ENCODE measurements around the gene IPO13. TPM values are rescaled to one million over a fixed set of nuclear protein-coding genes. Genes with fewer than 3 reads are reported as not detected.
A peak's percentile ranks its signal among the peaks of the same experiment; 100 is the strongest.

The IPO13 gene
- polyA plus RNA-seq, 3 donors: 10.1 to 20.4 (median 10.6) TPM

- TF ChIP-seq, protein P1, sequence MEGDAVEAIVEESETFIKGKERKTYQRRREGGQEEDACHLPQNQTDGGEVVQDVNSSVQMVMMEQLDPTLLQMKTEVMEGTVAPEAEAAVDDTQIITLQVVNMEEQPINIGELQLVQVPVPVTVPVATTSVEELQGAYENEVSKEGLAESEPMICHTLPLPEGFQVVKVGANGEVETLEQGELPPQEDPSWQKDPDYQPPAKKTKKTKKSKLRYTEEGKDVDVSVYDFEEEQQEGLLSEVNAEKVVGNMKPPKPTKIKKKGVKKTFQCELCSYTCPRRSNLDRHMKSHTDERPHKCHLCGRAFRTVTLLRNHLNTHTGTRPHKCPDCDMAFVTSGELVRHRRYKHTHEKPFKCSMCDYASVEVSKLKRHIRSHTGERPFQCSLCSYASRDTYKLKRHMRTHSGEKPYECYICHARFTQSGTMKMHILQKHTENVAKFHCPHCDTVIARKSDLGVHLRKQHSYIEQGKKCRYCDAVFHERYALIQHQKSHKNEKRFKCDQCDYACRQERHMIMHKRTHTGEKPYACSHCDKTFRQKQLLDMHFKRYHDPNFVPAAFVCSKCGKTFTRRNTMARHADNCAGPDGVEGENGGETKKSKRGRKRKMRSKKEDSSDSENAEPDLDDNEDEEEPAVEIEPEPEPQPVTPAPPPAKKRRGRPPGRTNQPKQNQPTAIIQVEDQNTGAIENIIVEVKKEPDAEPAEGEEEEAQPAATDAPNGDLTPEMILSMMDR (IDR thresholded peaks at IDR 0.05): no peak
- peak overlapping the region; percentile 98 to 99 for H3K4me3 Mint-ChIP-seq
- H3K79me2 ChIP-seq (ENCODE audit: insufficient read depth, low read length): peaks cover 37% of the 10 kb centered on the region
These were observed 29.3 kb downstream of the IPO13 start for GRCh38 chr1:43976045-43976444.

DNA sequence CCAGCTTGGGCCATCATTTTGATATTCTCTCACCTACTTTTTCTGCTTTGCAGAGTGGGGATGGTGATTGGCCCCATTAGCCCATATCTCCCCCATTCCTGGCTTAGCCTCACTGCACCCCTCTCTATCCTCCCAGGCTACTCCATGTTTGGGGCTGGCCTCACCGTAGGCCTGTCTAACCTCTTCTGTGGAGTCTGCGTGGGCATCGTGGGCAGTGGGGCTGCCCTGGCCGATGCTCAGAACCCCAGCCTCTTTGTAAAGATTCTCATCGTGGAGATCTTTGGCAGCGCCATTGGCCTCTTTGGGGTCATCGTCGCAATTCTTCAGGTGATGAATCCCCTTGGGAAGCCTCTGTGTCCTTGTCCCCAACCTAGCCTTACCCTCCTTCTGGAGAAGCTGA lies 30.1 kb downstream of the IPO13 start:
- Histone ChIP-seq H3K36me3 (replicated peaks in 1 of 2; ENCODE audit: control insufficient read depth in 1 of 2, insufficient read depth in 2 of 2, low read length in 2 of 2) (peaks cover 25 to 35% of the 10 kb centered on the region in 2 donors), H3K79me2 (ENCODE audit: insufficient read depth, low read length) (peaks cover 35% of the 10 kb centered on the region), H2AFZ (ENCODE audit: insufficient read depth, low read depth, low read length, poor library complexity, severe bottlenecking) (no peak overlapping the region), H3K4me1 (ENCODE audit: control insufficient read depth in 1 of 2, insufficient read depth in 2 of 2, low read length in 2 of 2) (peaks cover 43 to 57% of the 10 kb centered on the region in 2 donors), H4K20me1 (ENCODE audit: insufficient read depth, low read length) (peaks cover 45% of the 10 kb centered on the region), H3K27me3 (ENCODE audit: control insufficient read depth in 2 of 2, insufficient read depth in 2 of 2, low read length in 2 of 2) (no peaks in the 10 kb centered on the region), H3K4me3 (replicated peaks in 1 of 3; ENCODE audit: low read depth in 2 of 3, low read length in 3 of 3) (peak overlapping the region in 1 of 3 experiments; percentile 98), H3K9ac (ENCODE audit: insufficient read depth, low read length, poor library complexity, severe bottlenecking) (no peak overlapping the region), H3K27ac (ENCODE audit: low read depth in 1 of 2, low read length in 2 of 2) (peak overlapping the region in 1 of 2 donors; percentile 46), H3K9me3 (replicated peaks in 1 of 2; ENCODE audit: control insufficient read depth in 1 of 2, insufficient read depth in 1 of 2, low read length in 2 of 2) (no peaks in the 10 kb centered on the region), H3K4me2 (replicated peaks; ENCODE audit: extremely low read depth, low read length, poor library complexity, severe bottlenecking) (peak overlapping the region; percentile 79)
- peak overlapping the region in 5 of 7 donors; percentile 30 to 82 (median 61) for H3K27ac Mint-ChIP-seq
- intact Hi-C loops (cut with micrococcal nuclease): loop anchor here in 1 of 2 donors (10.0 kb wide), 2 partner anchors 322 to 378 kb away; partner anchors contain the start of genes ERI3 and KDM4A
- peaks cover 4 to 8% (median 6%) of the 10 kb centered on the region in 3 donors for H3K27me3 Mint-ChIP-seq (ENCODE audit: low read depth in 3 of 3)
- peaks cover 37 to 39% of the 10 kb centered on the region in 2 donors for H3K36me3 Mint-ChIP-seq
- no peak for DNase-seq
- WGBS (ENCODE audit: insufficient coverage): 100% methylated on average over 5 of the region's 8 CpGs
- TF ChIP-seq, protein P1 (IDR thresholded peaks at IDR 0.05): no peak
- peaks cover 54% of the 10 kb centered on the region for H3K4me1 Mint-ChIP-seq
- peak overlapping the region; percentile 29 to 99 for H3K4me3 Mint-ChIP-seq
- H3K9me3 Mint-ChIP-seq: peaks cover 0 to 1% (median 0%) of the 10 kb centered on the region in 7 donors

More at GRCh38 chr1:43976045-43976444, 29.3 kb downstream of the IPO13 start:
- DNase-seq: no peak
- Histone ChIP-seq H3K27ac (ENCODE audit: low read depth in 1 of 2, low read length in 2 of 2) (peak overlapping the region; percentile 97 to 99), H3K36me3 (replicated peaks in 1 of 2; ENCODE audit: control insufficient read depth in 1 of 2, insufficient read depth in 2 of 2, low read length in 2 of 2) (peaks cover 25 to 37% of the 10 kb centered on the region in 2 donors), H3K4me2 (replicated peaks; ENCODE audit: extremely low read depth, low read length, poor library complexity, severe bottlenecking) (peak overlapping the region; percentile 79), H4K20me1 (ENCODE audit: insufficient read depth, low read length) (peaks cover 45% of the 10 kb centered on the region), H2AFZ (ENCODE audit: insufficient read depth, low read depth, low read length, poor library complexity, severe bottlenecking) (no peak overlapping the region), H3K27me3 (ENCODE audit: control insufficient read depth in 2 of 2, insufficient read depth in 2 of 2, low read length in 2 of 2) (no peaks in the 10 kb centered on the region), H3K9ac (ENCODE audit: insufficient read depth, low read length, poor library complexity, severe bottlenecking) (peak overlapping the region; percentile 100), H3K9me3 (replicated peaks in 1 of 2; ENCODE audit: control insufficient read depth in 1 of 2, insufficient read depth in 1 of 2, low read length in 2 of 2) (no peaks in the 10 kb centered on the region), H3K4me1 (ENCODE audit: control insufficient read depth in 1 of 2, insufficient read depth in 2 of 2, low read length in 2 of 2) (peaks cover 43 to 57% of the 10 kb centered on the region in 2 donors), H3K4me3 (replicated peaks in 1 of 3; ENCODE audit: low read depth in 2 of 3, low read length in 3 of 3) (peak overlapping the region; percentile 86 to 98 (median 97))
- Mint-ChIP-seq H3K36me3 (peaks cover 37 to 40% of the 10 kb centered on the region in 2 donors), H3K9me3 (peaks cover 0 to 1% (median 0%) of the 10 kb centered on the region in 7 donors), H3K27ac (peak overlapping the region in 6 of 7 donors; percentile 0 to 97 (median 95)), H3K4me1 (peaks cover 53% of the 10 kb centered on the region), H3K27me3 (ENCODE audit: low read depth in 3 of 3) (peaks cover 4 to 8% (median 6%) of the 10 kb centered on the region in 3 donors)
- intact Hi-C loops (cut with micrococcal nuclease): loop anchor here in 1 of 2 donors (10.0 kb wide), 2 partner anchors 321 to 379 kb away; partner anchors contain the start of genes ERI3 and KDM4A
- no CpG with 5 or more reads among the region's 4 CpGs for WGBS (ENCODE audit: insufficient coverage)

All from CD14-positive monocyte (primary cell).